ENCODE data around the gene PREX1. TPM values are rescaled to one million over a fixed set of nuclear protein-coding genes. Genes with fewer than 3 reads are reported as not detected.

The PREX1 gene
- total and polyA plus RNA-seq, 2 donors from 2014 or later, result 8.5 to 38.2 TPM

DNA sequence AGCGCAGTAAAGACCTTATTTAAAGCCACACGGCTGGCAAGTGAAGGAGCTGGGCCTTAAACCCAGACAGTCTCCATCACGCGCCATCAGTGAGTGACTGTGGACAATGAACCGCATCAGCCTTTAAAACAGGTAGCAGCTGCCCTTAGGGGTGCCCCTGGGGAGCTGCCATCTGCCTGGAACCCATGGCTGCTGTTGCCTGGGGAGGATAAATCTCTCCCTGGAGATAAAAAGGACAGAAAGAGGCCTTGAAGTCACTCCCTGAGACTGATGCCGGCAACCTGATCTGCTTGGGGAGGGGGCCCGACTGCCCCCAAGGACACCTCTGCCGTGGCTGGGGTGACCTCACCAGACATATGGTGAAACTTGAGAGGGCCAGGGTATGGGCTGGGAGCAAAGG, 73.5 kb downstream of the PREX1 start:
- TF ChIP-seq, protein P1, sequence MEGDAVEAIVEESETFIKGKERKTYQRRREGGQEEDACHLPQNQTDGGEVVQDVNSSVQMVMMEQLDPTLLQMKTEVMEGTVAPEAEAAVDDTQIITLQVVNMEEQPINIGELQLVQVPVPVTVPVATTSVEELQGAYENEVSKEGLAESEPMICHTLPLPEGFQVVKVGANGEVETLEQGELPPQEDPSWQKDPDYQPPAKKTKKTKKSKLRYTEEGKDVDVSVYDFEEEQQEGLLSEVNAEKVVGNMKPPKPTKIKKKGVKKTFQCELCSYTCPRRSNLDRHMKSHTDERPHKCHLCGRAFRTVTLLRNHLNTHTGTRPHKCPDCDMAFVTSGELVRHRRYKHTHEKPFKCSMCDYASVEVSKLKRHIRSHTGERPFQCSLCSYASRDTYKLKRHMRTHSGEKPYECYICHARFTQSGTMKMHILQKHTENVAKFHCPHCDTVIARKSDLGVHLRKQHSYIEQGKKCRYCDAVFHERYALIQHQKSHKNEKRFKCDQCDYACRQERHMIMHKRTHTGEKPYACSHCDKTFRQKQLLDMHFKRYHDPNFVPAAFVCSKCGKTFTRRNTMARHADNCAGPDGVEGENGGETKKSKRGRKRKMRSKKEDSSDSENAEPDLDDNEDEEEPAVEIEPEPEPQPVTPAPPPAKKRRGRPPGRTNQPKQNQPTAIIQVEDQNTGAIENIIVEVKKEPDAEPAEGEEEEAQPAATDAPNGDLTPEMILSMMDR (IDR thresholded peaks at IDR 0.05; ENCODE audit: borderline replicate concordance, extremely low read depth, insufficient read depth), result no peak
- intact Hi-C loops (cut with DNase I), result no loop called here
- DNase-seq (peak in 4 of 5 donors; percentile 69 to 86 (median 82)), FAIRE-seq (no peak)
- H3K9ac ChIP-seq (ENCODE audit: low read length in 3 of 3), result no peak overlapping the region
- H3K4me3 ChIP-seq (ENCODE audit: low read length in 3 of 3), result no peak overlapping the region
- H3K9me3 ChIP-seq (ENCODE audit: control insufficient read depth in 2 of 3, insufficient read depth in 1 of 3, low read length in 3 of 3), result peaks cover 0 to 4% (median 3%) of the 10 kb centered on the region in 3 donors
- no peaks in the 10 kb centered on the region for H3K36me3 ChIP-seq (ENCODE audit: control insufficient read depth in 2 of 3, insufficient read depth in 3 of 3, low read length in 3 of 3)
- no peaks in the 10 kb centered on the region for H3K27me3 ChIP-seq (ENCODE audit: control insufficient read depth, insufficient read depth, low read length)
- no peak overlapping the region for H3K27ac ChIP-seq (ENCODE audit: low read depth in 2 of 2, low read length in 2 of 2)
- peaks cover 0 to 12% (median 0%) of the 10 kb centered on the region in 3 donors for H3K4me1 ChIP-seq (ENCODE audit: control insufficient read depth in 2 of 3, insufficient read depth in 2 of 3, low read depth in 1 of 3, low read length in 3 of 3)

DNA sequence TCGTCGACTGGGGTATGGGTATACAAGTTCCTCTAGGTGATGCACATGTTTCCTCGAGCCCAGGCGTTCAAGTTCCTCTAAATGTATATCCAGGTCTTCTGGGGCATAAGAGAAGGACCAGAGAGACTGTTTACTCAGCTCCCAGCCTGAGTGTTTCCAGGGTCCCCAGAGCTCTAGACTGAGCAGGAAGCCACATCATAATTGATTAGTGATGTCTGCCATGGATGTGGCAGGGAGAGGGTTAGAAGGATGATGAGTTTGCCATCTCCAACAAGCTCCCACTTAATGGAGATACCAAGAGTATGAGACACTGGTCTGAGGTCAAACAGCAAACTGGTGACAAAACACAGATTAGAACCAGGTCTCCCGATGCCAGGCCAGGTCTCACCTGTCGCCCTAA, 74.8 kb downstream of the PREX1 start:
- H3K4me3 ChIP-seq (ENCODE audit: low read length in 3 of 3), result no peak overlapping the region
- H3K4me1 ChIP-seq (ENCODE audit: control insufficient read depth in 2 of 3, insufficient read depth in 2 of 3, low read depth in 1 of 3, low read length in 3 of 3), result peaks cover 0 to 9% (median 0%) of the 10 kb centered on the region in 3 donors
- no peaks in the 10 kb centered on the region for H3K27me3 ChIP-seq (ENCODE audit: control insufficient read depth, insufficient read depth, low read length)
- FAIRE-seq, result no peak
- H3K27ac ChIP-seq (ENCODE audit: low read depth in 2 of 2, low read length in 2 of 2), result no peak overlapping the region
- intact Hi-C loops (cut with DNase I), result no loop called here
- no peak for DNase-seq
- H3K9ac ChIP-seq (ENCODE audit: low read length in 3 of 3), result no peak overlapping the region
- TF ChIP-seq, protein P1 (IDR thresholded peaks at IDR 0.05; ENCODE audit: borderline replicate concordance, extremely low read depth, insufficient read depth), result no peak
- H3K36me3 ChIP-seq (ENCODE audit: control insufficient read depth in 2 of 3, insufficient read depth in 3 of 3, low read length in 3 of 3), result no peaks in the 10 kb centered on the region
- H3K9me3 ChIP-seq (ENCODE audit: control insufficient read depth in 2 of 3, insufficient read depth in 1 of 3, low read length in 3 of 3), result peaks cover 0 to 4% (median 3%) of the 10 kb centered on the region in 3 donors

DNA sequence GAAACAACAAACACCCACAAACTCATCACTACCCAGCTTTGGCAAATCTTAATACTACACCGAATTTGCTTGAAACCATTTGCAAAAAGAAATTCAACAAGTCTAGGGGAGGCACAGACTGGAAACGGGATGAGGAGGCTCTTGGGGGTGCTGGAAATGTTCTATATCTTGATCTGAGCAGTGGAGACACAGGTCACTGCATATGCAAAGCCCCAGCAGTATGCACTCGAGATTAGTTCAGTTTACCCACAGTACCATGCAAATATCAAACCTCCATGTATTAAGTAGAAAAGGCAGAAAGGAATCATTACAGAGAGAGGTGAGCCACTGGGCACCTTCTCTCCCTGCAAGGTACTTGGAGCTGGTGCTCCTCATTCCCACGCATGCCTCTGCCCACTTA, 75.9 kb downstream of the PREX1 start:
- no peak for DNase-seq
- Histone ChIP-seq H3K4me3 (ENCODE audit: low read length in 3 of 3) (no peak overlapping the region), H3K27me3 (ENCODE audit: control insufficient read depth, insufficient read depth, low read length) (no peaks in the 10 kb centered on the region), H3K9ac (ENCODE audit: low read length in 3 of 3) (no peak overlapping the region), H3K27ac (ENCODE audit: low read depth in 2 of 2, low read length in 2 of 2) (peak overlapping the region in 1 of 2 donors; percentile 14), H3K9me3 (ENCODE audit: control insufficient read depth in 2 of 3, insufficient read depth in 1 of 3, low read length in 3 of 3) (peaks cover 0 to 4% (median 3%) of the 10 kb centered on the region in 3 donors), H3K4me1 (ENCODE audit: control insufficient read depth in 2 of 3, insufficient read depth in 2 of 3, low read depth in 1 of 3, low read length in 3 of 3) (peaks cover 0 to 11% (median 0%) of the 10 kb centered on the region in 3 donors), H3K36me3 (ENCODE audit: control insufficient read depth in 2 of 3, insufficient read depth in 3 of 3, low read length in 3 of 3) (no peaks in the 10 kb centered on the region)
- intact Hi-C loops (cut with DNase I), result no loop called here
- TF ChIP-seq, protein P1 (IDR thresholded peaks at IDR 0.05; ENCODE audit: borderline replicate concordance, extremely low read depth, insufficient read depth), result no peak
- FAIRE-seq, result no peak

All from kidney (tissue), 14 donors.